Suppressor macrophage treated with lipopolysaccharide for 1 hour (primary cell): ENCODE data around the gene ATAD3B.

Source experiments
- DNase-seq, 3 donors: peaks; one replicate each; pipeline ENCODE4 v3.0.0-alpha.2; 2020 to 2022

Gene ATAD3B

DNA sequence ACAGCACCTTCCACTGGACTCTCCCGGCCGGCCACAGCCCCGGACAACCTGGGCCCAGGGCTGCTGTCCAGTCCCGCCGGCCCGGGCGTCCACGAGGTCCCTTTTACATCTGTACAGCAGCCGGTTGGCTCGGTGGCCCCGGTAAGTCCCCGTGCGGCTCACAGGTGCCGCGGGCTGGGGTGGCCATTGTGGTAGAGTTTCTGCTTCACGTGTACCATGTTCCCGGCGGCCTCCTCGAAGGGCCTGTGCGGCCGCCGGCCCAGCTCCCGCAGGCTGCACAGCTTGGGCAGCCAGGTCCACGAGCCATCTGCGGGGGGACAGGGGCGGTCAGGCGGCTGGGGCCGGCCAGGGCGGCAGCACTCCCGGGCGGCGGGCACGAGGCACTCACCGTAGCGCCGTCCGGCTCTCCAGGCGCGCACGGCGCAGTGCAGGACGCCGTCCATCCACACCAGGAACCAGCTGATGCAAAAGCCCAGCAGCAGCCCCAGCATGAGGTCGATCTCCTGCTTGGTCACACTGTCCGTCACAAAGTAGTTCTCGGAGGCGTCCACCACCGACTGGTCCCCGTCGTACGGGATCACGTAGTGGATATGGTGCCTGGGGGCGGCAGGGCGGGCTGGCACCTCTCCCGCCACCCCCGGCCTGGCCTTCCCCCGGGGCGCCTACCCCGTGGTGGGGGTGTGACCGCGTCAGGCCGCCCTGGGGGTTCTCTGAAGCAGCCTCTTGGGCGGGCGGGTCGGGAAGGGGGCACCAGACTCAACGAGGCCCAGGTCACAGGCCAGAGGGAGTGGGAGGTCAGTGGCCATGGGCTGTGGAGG, 63.8 kb downstream of the ATAD3B start:
- no peak for DNase-seq

DNA sequence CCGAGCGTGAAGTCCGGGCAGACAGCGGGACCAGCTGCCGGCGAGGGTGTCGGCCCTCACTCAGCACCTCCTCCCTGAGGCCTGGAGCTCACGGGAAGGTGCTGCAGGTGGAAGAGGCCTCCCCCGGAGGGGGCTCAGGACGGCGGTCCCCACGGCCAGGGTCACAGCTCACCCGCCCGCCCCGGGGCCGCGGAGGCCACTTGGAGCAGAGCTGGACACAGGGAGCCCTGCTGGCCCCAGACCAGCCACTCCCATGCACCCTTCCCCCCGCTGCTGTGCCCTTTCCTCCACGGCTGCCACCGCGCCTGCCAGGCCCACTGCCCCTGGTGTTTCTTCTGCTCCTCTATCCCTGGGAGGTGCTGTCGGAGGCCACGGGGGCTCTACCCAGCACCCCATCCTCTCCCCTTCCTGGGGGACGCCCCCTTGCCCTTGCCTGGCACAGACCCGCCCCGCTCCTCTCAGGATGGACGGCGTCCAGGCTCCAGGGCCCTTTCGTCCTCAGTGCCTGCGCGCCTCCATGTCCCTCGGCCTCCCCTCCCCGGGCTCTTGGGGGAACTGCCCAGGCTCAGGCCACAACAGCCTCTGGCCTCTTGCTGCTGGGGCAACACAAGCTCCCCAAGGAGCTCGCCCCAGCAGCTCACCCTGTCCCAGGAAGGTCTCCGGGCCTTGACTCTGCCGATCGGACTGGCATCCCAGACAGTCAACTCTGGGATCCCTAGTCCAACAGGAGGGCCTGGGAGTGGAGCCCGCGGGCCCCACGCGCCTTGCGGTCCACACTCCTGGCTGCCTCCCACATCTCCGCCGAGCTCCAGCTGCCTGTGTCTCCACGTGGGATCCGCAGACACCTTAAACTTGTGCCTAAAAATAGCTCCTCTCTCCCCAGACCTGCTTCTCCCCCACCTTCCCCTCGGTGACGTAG, 64.7 kb downstream of the ATAD3B start:
- DNase-seq, result no peak

DNA sequence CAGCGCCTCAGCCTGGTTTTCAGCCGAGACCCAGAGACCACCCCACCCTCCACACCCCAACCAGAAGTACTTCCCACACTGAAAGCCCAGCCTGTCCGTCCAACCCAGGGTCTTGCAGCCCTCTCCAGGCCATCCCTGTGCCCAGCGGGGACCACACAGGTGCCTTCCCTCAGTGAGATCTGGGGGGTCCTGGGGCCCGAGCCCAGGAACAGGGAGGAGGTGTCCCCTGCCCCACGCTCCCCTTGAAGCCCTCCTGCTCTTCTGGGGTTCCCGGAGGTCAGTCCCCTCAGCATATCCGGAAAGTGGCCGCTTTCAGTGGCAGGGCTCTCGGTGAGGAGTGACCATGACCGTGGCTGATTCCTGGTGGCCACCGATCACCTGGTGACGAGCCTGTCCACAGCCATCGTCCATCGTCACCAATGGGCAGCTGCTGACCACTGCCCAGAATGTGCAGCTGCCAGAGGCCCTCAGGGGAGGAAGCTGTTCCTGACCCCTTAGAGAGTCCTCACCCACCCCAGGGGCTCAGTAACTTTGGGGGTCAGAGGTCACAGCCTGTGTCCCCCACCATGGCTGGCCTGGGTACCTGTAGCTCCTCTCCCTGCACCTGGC, 65.5 kb downstream of the ATAD3B start:
- DNase-seq, result no peak

DNA sequence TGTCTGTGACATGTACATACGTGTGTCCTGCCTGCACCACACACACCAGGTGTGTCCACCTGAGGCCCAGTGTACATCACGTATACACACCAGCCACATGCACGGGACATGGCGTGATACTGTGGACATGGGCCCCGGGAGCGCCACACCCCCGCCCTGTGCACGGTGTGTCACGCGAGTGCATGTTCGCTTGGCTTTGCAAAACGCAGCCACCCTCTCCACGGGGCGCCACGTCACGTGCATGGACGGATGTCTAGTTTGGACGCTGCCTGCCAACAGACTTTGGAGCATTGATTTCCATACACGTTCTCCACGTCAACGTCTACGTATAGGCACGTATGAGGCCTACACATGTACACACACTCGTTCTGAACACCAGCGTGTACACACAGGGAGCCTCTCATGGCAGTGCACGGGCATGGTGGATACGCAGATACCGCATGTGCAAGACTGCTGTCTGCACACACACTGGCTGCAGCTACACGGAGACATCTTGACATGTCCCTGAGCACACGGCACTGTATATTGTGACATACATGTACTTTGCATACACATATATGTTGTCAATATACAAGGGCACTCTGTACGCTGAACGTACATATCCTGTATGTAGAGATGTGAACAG, 66.2 kb downstream of the ATAD3B start:
- no peak for DNase-seq

DNA sequence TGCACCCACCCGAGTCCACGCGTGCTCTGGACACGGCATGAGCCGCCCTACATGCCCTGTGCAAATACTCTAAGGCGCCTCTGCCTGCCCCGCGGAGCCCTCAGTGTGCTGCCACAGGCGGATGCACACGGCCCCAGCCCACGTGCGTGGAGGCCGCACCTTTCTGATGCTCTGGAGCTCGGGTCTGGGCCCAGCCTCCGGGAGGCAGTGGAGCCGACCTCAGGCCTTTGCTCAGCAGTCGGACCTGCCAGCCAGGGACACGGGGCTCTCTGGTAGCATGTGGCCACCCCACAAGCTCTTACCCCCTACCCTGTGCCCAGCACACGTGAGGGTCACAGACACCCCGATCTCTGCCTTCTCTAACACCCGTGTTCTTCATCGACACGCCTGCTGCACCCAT, 66.8 kb downstream of the ATAD3B start:
- no peak for DNase-seq

DNA sequence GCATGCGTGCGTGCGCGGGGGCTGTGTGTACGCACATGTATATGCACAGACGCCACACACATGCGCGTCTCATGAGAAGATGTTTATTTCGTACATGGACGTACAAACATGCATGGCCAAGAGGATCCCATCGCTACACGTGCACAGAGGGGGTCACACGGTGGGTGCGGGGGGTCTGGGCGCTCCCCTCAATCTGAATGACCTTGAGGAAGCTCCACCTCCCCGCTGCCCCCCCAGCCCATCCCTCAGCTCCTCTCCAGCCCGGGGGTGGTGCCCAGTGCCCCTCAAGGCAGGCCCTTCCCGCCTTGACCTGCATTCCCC, 67.4 kb downstream of the ATAD3B start:
- no peak for DNase-seq

DNA sequence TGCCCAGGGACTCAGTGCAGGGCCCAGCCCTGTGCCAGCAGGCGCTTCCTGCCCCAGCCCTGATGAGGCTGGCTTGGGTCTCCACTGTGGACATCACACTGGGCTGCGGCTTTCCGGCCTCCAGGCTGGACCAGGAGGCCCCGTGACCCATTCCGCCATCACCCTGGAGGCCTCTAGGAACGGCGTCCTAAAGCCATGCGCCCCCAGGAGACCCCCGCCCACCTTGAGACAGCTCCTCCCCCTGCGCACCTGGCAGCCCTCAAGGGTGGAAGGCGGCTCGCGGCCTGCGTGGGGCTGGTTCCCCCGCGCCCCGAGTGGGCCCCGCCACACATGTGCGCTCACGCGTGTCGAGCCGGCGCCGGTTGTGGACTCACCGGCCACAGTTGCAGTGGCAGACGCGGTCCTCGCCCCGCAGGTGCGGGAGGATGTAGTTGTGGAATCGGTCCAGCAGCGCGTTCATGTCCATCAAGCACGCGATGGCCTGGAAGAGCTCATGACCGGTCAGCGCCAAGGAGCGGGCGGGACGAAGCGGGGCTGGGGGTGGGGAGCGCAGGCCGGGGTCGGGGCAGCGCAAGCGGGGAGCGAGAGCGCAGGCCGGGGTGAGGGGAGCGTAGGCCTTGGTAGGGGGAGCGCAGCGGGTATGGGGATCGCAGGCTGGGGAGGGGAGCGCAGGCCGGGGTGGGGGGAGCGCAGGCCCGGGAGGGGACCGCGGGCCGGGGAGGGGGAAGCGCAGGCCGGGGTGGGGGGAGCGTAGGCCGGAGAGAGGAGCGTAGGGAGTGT, 67.9 kb downstream of the ATAD3B start:
- no peak for DNase-seq

DNA sequence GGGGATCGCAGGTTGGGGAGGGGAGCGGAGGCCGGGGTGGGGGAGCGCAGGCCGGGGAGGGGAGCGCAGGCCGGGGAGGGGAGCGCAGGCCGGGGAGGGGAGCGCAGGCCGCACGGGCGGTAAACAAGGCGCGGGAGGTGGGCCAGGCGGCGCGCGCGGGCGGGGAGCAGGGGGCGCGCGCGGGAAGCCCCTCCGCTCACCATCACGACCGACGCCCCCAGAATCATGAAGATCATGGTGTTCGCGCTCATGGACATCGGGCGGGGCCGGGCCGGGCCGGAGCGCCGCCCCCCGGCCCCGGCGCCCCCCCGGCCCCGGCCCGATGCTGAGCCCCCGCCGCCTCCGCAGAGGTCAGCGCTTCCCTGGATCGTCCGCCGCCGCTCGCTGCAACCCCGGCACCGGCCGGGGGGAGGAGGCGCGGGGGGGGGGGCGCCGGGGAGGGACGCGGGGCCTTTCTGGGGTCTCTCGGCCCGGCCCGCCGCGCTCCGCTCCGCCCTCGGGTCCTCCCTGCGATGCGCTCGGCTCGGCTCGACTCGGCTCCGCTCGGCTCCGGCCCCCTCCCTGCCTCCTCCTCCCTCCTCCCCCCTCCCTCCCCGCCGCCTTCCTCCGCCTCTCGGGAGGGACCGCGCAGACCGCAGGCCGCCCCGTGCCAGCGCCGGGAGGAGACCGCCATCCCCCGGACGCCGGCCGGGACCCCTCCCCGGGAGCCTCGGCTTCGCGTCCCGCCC, 68.7 kb downstream of the ATAD3B start, which contains the start of gene TMEM240:
Gene TMEM240, minus strand, starts transcription at position 535 of the 728 bp plus-strand sequence. Its CDS starts 278 bp downstream, at position 257.
- DNase-seq, result peak in 2 of 3 donors; percentile 15 to 38

DNA sequence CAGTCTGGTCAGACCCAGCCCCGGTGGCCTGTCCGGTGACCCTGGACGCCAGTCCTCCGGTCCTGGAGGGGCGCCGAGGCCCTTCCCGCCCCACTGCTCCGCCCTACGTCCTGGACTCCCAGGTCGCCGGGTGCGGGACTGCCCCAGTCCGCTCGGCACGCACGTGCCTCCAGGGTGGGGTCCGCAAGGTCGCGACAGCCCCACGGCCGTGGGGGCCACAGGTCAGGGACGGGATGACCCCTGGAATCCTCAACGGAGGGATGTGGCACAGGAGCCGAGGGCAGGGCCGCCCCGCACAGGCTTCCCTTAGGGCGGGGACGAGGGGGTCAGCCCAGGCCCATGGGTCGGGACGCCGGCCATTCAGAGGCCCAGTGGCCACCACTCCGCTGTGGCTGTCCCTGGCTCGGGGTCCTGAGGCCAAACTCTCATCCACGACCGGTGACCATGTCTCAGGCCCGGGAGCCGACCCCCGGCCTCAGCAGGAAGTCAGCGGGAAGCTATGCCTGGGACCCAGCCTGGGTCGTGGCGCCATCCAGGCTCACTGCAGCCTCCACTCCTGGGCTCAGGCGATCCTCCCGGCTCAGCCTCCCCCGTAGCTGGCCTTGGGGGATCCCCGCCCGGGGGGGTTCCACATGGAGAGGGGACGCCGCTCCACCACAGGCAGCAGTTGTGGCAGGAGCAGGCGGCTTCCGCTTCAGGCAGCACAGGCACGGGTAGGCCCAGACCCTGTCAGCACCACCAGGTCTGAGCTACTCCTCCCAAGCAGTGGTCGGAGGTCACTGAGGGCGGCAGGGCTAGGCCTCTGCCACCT, 69.5 kb downstream of the ATAD3B start:
- no peak for DNase-seq

DNA sequence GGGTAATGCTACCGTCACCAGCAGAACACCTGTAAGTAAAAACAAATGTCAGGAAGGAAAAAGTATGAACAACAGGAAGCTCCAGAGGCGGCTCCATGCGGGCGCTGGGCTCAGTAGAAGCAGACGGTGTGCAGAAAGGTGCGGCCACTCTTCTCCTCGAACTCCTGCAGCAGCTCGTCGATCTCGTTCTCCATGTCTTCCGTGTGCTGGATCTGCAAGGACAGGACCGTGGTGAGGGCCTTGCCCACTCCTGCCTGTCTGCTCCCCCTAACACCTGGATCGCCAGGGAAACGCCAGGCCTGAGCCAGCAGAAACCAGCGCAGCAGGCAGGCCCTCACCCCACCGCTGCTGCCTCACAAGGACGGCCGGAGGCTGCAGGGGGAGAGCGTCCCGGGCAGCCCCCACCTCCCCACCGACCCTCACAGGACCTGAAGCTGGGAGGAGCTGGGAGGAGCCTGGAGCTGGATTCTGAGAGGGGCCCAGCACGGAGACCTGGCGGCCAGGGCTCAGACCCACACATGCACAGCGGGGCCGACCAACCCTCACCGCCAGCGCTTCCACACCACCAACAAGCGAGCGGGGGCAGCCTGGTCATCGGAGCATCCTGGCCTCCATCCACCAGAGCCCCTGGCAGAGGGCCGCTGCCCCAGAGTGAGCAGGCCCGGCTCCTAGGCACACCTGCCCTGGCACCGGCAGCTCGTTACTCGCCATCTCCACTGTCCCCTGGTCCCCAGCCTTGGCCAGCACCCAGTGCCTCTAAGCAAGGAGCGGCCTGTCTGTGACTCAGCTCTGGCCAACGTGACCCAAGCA, 70.6 kb downstream of the ATAD3B start:
- DNase-seq, result no peak

DNA sequence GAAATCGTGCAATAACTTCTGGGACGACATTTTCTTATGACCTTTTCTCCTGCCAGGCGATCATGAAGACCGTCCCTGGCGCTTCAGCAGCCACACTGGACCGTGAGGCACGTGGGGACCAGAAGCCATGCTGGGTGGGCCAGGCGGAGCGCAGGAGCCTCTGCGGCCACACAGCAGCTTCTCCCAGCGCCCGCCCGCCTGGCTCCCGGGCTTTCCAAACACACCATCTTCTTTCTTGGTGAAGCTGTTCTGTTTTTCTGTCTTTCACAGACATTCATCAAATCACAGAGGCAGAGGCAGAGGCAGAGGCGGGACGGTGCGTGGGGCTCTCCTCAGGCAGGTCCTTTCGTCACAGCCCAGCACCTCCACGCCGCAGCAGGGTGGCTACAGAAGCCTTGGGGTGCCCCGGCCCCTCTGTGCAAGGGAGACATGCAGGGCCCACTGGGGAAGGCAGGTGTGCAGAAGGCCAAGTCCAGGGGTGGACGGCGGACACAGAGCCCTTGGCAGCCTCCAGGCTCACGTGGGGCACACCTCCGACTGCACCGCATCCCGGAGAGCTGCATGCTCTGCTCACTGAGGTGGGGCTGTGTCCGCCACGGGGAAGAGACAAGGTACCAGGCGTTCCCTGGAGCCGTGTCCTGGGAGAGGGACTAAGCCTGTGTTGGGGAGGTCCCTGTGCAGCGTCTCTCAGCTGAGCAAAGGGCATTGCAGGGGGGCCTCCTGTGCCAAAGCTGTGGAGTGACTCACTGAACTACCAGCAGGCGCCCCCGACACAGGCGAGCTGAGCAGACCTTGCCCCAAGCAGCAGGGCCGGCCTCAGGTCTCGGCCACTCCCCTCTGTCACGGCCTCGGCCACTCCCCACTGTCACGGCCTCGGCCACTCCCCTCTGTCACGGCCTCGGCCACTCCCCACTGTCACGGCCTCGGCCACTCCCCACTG, 71.5 kb downstream of the ATAD3B start:
- DNase-seq, result no peak

DNA sequence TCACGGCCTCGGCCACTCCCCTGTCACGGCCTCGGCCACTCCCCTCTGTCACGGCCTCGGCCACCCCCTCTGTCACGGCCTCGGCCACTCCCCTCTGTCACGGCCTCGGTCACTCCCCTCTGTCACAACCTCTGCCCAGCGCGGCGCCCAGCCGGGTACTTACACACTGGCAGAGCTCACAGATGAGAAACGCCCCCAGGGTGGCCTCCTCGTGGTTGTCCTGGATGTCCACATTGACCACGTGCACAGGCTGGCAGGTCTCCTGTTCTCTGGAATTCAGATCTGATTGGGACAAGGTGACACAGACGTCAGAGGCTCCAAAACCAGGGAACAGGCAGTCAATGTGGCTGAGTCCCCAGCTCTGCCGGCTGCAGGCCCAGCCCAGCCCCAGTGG, 72.1 kb downstream of the ATAD3B start:
- no peak for DNase-seq

DNA sequence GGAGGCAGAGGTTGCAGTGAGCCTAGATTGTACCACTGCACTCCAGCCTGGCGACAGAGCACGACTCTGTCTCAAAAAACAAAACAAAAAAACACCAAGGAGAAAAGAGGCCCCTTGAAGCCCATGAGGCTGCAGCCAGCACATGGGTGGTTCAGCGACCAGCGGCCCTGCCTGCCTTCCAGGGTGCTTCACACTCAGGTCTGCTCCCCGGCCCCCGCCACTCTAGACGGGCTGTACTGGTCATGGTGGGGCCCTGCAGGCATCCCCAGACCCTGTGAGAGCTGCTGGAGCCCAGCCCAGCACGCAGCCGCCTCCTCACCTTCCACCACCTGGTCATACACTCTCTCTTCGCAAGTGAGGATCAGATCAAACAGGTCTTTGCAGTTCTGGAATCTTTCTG, 73.0 kb downstream of the ATAD3B start:
- DNase-seq, result no peak
